GM18867 (cell line): Measurements from ENCODE around the gene ATP10B.
A peak's percentile ranks its signal among the peaks of the same experiment; 100 is the strongest.
"Not testable (repeated sequence)": the region's sequence is repeated elsewhere in the genome, so short reads cannot be mapped to it uniquely, and the experiment has no call there.

Source experiments
- ATAC-seq: cut with Tn5 transposase; IDR thresholded peaks from one replicate; pipeline ENCODE4 v1.9.1; 2021; ENCODE audit warnings: mild to moderate bottlenecking, moderate library complexity; ENCODE audit not compliant: unreplicated experiment

Gene ATP10B

DNA sequence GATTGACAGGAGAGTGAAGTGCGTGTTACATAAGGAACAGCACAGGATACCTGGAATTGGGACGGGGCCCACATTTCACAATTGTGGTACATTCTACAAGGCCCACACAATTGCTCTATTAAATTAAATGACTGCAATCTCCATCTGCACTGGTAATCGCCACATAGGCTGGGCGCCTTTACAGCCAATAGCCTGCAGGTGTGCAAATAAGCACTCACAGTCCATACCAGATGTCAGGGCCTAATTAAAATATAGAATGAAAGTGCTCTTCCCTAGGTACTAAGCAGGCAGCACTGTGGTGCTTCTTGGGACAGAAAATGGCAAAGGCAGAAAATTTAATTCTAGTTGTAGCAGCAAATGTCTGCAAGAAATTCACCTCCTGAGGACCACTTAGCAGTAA is 82.7 kb downstream of the ATP10B start:
- no peak for ATAC-seq

DNA sequence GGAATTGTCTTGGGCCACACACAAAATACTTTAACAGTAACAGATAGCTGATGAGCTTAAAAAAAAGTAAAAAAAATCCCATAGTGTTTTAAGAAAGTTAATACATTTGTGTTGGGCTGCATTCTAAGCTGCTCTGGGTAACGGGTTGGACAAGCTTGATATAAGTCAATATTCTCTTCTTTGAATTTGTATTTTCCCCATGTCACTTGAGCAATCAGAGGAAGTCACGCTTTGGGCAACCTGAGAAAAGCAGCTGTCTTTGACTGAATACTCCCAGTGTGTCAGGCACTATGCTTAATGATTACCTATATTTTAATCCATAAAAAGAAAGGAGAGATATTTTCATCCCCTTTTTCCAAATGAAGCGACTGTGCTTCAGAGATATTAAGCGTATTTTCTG is 84.9 kb downstream of the ATP10B start:
- no peak for ATAC-seq

DNA sequence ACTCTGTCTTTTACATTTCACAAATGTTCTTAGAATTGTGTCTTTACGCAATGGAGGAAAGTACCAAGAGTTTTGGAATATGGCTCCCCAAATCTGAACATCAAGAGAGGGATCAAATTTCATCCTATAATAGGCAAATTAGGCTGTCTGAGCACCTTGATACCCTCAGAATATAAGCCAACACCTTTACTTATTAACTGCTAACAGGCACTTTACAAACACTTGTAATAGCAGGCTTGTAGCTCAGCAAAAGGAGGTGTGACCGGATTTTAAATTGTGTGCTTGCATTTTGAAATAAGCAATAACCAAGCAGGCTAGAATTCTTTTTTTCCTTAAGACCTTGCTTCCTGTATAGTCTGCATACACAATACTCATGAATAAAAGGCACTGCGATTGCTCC is 92.0 kb downstream of the ATP10B start:
- ATAC-seq = no peak

DNA sequence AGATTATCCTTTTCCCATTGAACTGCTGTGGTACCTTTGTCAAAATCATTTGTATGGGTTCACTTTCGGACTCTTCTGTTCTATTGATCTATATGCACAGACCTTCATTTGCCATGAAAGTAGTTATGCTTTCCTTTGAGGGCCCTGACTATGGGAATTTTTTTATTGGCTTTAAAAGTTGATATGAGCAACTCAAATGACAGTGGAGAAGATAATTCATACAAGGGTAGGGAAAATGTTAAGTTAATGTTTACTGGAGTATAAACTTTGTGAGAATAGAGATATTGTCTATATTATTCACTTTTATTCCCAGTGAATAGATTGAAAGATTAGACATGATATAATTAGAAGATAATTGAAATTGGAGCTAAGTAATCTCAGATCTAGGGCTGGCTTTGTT is 94.8 kb downstream of the ATP10B start:
- ATAC-seq = no peak

DNA sequence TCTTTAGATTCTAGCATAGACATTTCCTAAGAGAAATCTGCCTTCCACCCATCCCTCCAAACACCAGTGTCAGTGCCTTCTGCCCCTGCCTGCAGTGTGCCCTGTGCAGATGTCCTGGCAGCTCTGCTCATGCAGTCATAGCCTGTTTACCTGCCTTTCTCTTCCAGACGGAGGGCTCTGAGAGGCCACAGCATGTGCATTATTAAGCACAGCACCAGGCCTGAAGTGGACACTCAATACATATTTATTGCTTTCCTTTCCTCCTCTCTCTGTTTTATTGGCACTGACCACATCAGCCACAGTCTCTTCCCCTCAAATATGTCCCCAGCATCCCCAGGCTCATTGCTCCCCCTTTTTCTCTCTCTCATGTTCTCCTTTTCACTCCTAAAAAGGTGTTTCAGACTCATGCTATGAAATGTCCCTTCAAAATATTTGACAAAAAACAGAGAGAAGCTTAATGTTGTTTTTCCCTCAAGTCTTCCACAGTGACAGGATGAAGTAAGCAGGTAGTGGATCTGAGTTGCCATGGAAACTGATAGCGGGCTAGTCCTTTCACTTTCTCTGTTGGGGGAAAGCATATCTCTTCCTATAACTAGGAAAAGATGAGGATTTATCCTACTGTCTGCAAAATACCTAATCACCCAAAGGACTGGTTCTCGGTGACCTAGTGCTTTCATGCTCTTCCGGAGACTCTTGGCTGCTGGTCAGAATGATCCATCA is 100.9 kb downstream of the ATP10B start:
- ATAC-seq = no peak

- no peak for ATAC-seq
These were observed 102.3 kb downstream of the ATP10B start for GRCh38 chr5:160749682-160750081.

- no peak for ATAC-seq
These were observed 103.0 kb downstream of the ATP10B start for GRCh38 chr5:160749026-160749425.

- ATAC-seq = peak; percentile 54
These were observed 104.0 kb downstream of the ATP10B start for GRCh38 chr5:160747987-160748386.

GRCh38 chr5:160747559-160747958 is 104.5 kb downstream of the ATP10B start:
- peak; percentile 38 for ATAC-seq

DNA sequence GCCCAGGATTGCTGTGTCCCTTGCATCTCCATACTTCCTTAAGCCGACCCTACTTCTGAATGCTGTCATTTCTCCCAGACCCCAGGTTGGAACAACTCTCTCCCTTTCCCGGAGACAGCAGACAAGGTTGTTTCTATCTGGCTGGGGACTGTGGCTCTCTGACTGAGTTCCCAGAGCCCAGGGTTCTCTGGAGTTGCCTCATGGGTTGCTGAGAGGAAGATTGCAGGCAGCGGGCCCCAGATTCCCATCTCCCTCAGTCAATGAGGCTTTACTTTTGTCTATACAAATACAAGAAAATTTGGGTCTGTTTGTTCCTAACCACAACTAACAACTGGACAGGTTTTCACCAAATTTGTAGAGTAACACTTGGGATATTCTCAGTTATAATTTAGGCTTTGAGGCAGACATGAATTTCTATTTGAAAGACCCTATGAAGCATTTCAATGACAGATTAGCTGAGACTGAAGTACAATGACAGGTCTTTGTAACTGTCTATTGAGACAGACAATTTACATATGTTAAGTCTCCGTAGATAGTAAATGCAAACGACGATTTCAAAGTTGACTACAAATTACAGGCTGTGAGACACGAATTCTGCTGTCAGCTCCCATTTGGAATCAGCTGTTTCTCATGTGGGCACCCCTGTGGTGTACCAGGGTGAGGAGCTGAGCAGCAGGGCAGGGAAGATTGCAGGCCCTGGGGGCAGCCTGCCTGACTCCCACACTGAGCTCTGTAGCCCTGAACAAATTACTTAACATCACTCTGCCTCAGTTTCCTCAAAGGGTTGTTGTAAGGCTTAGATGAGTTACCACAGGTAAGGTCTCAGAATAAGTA is 107.5 kb downstream of the ATP10B start:
- ATAC-seq = no peak

GRCh38 chr5:160743027-160743426 is 109.0 kb downstream of the ATP10B start:
- ATAC-seq = peak; percentile 76

GRCh38 chr5:160742446-160742845 is 109.6 kb downstream of the ATP10B start:
- ATAC-seq = no peak

- no peak for ATAC-seq
These were observed 124.6 kb downstream of the ATP10B start for GRCh38 chr5:160727296-160727997.

GRCh38 chr5:160726721-160727120 is 125.3 kb downstream of the ATP10B start:
- ATAC-seq = no peak

GRCh38 chr5:160720822-160721221 is 131.2 kb downstream of the ATP10B start:
- no peak for ATAC-seq

- ATAC-seq = not testable (repeated sequence)
These were observed 136.5 kb downstream of the ATP10B start for GRCh38 chr5:160715508-160715907.

GRCh38 chr5:160703547-160704189 is 148.3 kb downstream of the ATP10B start:
- ATAC-seq = no peak

- peak; percentile 96 for ATAC-seq
These were observed 149.1 kb downstream of the ATP10B start for GRCh38 chr5:160702934-160703333.

DNA sequence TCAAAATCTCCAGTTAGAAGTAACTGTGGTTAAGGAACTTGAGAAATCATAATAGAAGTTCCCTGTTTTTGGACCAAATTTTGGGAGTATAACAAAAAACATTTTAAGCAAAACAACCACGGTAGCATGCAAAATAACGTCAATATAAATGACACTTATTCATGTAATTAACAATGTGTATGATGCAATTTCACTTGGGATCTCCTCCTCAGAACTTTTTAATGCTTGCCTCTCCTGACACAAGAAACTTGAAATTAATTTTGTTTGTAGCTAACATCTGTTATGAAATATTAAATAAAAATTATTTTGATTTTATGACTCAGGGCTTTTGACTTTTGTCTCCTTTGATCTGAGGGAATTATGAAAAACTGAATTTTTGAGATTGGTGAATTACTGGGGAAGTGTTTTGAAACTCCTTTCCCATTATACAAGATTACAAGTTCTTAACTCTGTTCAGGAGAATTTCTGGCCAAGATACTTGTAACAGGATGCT is 149.7 kb downstream of the ATP10B start:
- no peak for ATAC-seq

GRCh38 chr5:160701403-160701802 is 150.6 kb downstream of the ATP10B start:
- no peak for ATAC-seq

DNA sequence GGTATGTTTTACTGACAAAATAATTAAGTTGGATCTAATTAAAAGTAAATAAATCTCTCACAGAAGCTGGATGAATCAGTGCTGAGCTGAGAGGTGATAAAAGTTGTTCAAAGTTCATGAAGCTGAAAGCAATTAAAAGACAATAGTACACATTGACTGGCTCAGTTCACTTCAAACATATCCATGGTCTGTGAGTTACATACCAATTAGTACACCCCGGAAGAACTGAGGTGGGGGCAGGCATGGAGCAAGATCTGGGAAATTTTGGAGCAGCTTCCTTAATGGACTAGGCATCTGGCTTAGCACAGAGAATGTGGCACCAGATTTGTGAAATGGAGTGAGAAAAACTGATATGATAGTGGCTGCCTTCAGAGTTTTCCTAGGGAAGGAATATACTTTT is 152.7 kb downstream of the ATP10B start:
- ATAC-seq = no peak
